ENCODE results near the gene PYGM.

The PYGM gene

GRCh38 chr11:64754124-64754918, 5.5 kb downstream of the PYGM start:
- no peaks in the 10 kb centered on the region for H3K79me2 ChIP-seq
- H3K27me3 ChIP-seq (ENCODE audit: control insufficient read depth, insufficient read depth, low read length) = no peaks in the 10 kb centered on the region
- no peak overlapping the region for H3K4me3 ChIP-seq (ENCODE audit: low read depth, low read length)
- no peaks in the 10 kb centered on the region for H3K9me3 ChIP-seq (ENCODE audit: control insufficient read depth, low read length)
- no peak for TF ChIP-seq CTCF (IDR thresholded peaks at IDR 0.05)
- no peak overlapping the region for H3K9ac ChIP-seq
- no peak overlapping the region for H2AFZ ChIP-seq
- H3K36me3 ChIP-seq (ENCODE audit: control insufficient read depth, insufficient read depth, low read length) = no peaks in the 10 kb centered on the region
- H3K4me2 ChIP-seq (ENCODE audit: low read length) = no peak overlapping the region
- H3K27ac ChIP-seq = no peak overlapping the region
- H3K4me1 ChIP-seq = no peaks in the 10 kb centered on the region

- Histone ChIP-seq H3K4me2 (ENCODE audit: low read length) (no peak overlapping the region), H3K36me3 (ENCODE audit: control insufficient read depth, insufficient read depth, low read length) (no peaks in the 10 kb centered on the region), H3K79me2 (no peaks in the 10 kb centered on the region), H3K4me1 (no peaks in the 10 kb centered on the region), H3K27ac (no peak overlapping the region), H3K9ac (no peak overlapping the region), H3K9me3 (ENCODE audit: control insufficient read depth, low read length) (no peaks in the 10 kb centered on the region), H3K27me3 (ENCODE audit: control insufficient read depth, insufficient read depth, low read length) (no peaks in the 10 kb centered on the region), H2AFZ (no peak overlapping the region), H3K4me3 (ENCODE audit: low read depth, low read length) (no peak overlapping the region)
- TF ChIP-seq CTCF (IDR thresholded peaks at IDR 0.05) = no peak
Measured at GRCh38 chr11:64753380-64754123, 6.2 kb downstream of the PYGM start.

- H3K4me3 ChIP-seq (ENCODE audit: low read depth, low read length) = no peak overlapping the region
- no peaks in the 10 kb centered on the region for H3K9me3 ChIP-seq (ENCODE audit: control insufficient read depth, low read length)
- H3K4me2 ChIP-seq (ENCODE audit: low read length) = no peak overlapping the region
- H3K79me2 ChIP-seq = no peaks in the 10 kb centered on the region
- H3K36me3 ChIP-seq (ENCODE audit: control insufficient read depth, insufficient read depth, low read length) = no peaks in the 10 kb centered on the region
- H3K4me1 ChIP-seq = no peaks in the 10 kb centered on the region
- H3K27me3 ChIP-seq (ENCODE audit: control insufficient read depth, insufficient read depth, low read length) = no peaks in the 10 kb centered on the region
- H2AFZ ChIP-seq = no peak overlapping the region
- H3K27ac ChIP-seq = no peak overlapping the region
- TF ChIP-seq CTCF (IDR thresholded peaks at IDR 0.05) = no peak
- H3K9ac ChIP-seq = no peak overlapping the region
Measured at GRCh38 chr11:64753019-64753379, 6.8 kb downstream of the PYGM start.

GRCh38 chr11:64752175-64752970, 7.4 kb downstream of the PYGM start:
- H3K4me1 ChIP-seq = no peaks in the 10 kb centered on the region
- H3K36me3 ChIP-seq (ENCODE audit: control insufficient read depth, insufficient read depth, low read length) = no peaks in the 10 kb centered on the region
- H3K27me3 ChIP-seq (ENCODE audit: control insufficient read depth, insufficient read depth, low read length) = no peaks in the 10 kb centered on the region
- no peak overlapping the region for H3K4me2 ChIP-seq (ENCODE audit: low read length)
- no peaks in the 10 kb centered on the region for H3K9me3 ChIP-seq (ENCODE audit: control insufficient read depth, low read length)
- no peak for TF ChIP-seq CTCF (IDR thresholded peaks at IDR 0.05)
- no peak overlapping the region for H3K4me3 ChIP-seq (ENCODE audit: low read depth, low read length)
- H3K27ac ChIP-seq = no peak overlapping the region
- no peak overlapping the region for H2AFZ ChIP-seq
- H3K9ac ChIP-seq = no peak overlapping the region
- H3K79me2 ChIP-seq = no peaks in the 10 kb centered on the region
